Uterus (tissue), 2 donors: ENCODE measurements around the gene SHOC2.

Experiments
- CTCF ChIP-seq, 4 experiments: fragments of 200-600 bp in 2 of 4; fragments of 450-650 bp in 2 of 4; sonication (generic) in 2 of 4; IDR thresholded peaks; one replicate each; pipeline ENCODE4 v1.5.1; 2016 to 2019; ENCODE audit warnings: antibody characterized with exemption in 4 of 4, mild to moderate bottlenecking in 2 of 4, moderate library complexity in 1 of 4
- POLR2A ChIP-seq, 2 donors: fragments of 450-650 bp; IDR thresholded peaks; one replicate each; pipeline ENCODE4 v1.6.1; 2016; ENCODE audit warnings: antibody characterized with exemption in 2 of 2, mild to moderate bottlenecking in 1 of 2, moderate library complexity in 1 of 2

GRCh38 chr10:110936757-110937156 lies 17.4 kb downstream of the SHOC2 start:
- TF ChIP-seq CTCF (IDR thresholded peaks at IDR 0.05): no peak
- TF ChIP-seq POLR2A (IDR thresholded peaks at IDR 0.05): no peak
